ENCODE data around the gene RGL4.

Gene RGL4

GRCh38 chr22:23704829-23705228, 14.0 kb downstream of the RGL4 start:
- Histone ChIP-seq H3K4me1 (ENCODE audit: control insufficient read depth, insufficient read depth, low read length) (no peaks in the 10 kb centered on the region), H3K36me3 (ENCODE audit: control insufficient read depth, insufficient read depth, low read length) (peaks cover 96% of the 10 kb centered on the region), H3K9ac (ENCODE audit: low read depth, low read length) (no peak overlapping the region), H3K27ac (ENCODE audit: low read depth, low read length) (no peak overlapping the region), H3K4me3 (ENCODE audit: low read depth, low read length) (no peak overlapping the region), H3K9me3 (ENCODE audit: control insufficient read depth, insufficient read depth, low read length) (no peaks in the 10 kb centered on the region), H3K27me3 (ENCODE audit: control insufficient read depth, insufficient read depth, low read length) (no peaks in the 10 kb centered on the region)

- Histone ChIP-seq H3K4me3 (ENCODE audit: low read depth, low read length) (no peak overlapping the region), H3K4me1 (ENCODE audit: control insufficient read depth, insufficient read depth, low read length) (no peaks in the 10 kb centered on the region), H3K9me3 (ENCODE audit: control insufficient read depth, insufficient read depth, low read length) (no peaks in the 10 kb centered on the region), H3K9ac (ENCODE audit: low read depth, low read length) (no peak overlapping the region), H3K27me3 (ENCODE audit: control insufficient read depth, insufficient read depth, low read length) (no peaks in the 10 kb centered on the region), H3K36me3 (ENCODE audit: control insufficient read depth, insufficient read depth, low read length) (peaks cover 96% of the 10 kb centered on the region), H3K27ac (ENCODE audit: low read depth, low read length) (no peak overlapping the region)
These were observed 14.5 kb downstream of the RGL4 start for GRCh38 chr22:23705358-23705757.

- H3K27me3 ChIP-seq (ENCODE audit: control insufficient read depth, insufficient read depth, low read length) = no peaks in the 10 kb centered on the region
- no peak overlapping the region for H3K9ac ChIP-seq (ENCODE audit: low read depth, low read length)
- peaks cover 98% of the 10 kb centered on the region for H3K36me3 ChIP-seq (ENCODE audit: control insufficient read depth, insufficient read depth, low read length)
- no peaks in the 10 kb centered on the region for H3K9me3 ChIP-seq (ENCODE audit: control insufficient read depth, insufficient read depth, low read length)
- no peaks in the 10 kb centered on the region for H3K4me1 ChIP-seq (ENCODE audit: control insufficient read depth, insufficient read depth, low read length)
- no peak overlapping the region for H3K27ac ChIP-seq (ENCODE audit: low read depth, low read length)
- H3K4me3 ChIP-seq (ENCODE audit: low read depth, low read length) = no peak overlapping the region
These were observed 17.5 kb downstream of the RGL4 start for GRCh38 chr22:23708270-23708669.

- Histone ChIP-seq H3K27ac (ENCODE audit: low read depth, low read length) (no peak overlapping the region), H3K36me3 (ENCODE audit: control insufficient read depth, insufficient read depth, low read length) (peaks cover 98% of the 10 kb centered on the region)
These were observed 18.3 kb downstream of the RGL4 start for GRCh38 chr22:23709107-23709506.

GRCh38 chr22:23712256-23712655, 21.4 kb downstream of the RGL4 start:
- H3K4me1 ChIP-seq (ENCODE audit: control insufficient read depth, insufficient read depth, low read length) = no peaks in the 10 kb centered on the region
- no peaks in the 10 kb centered on the region for H3K9me3 ChIP-seq (ENCODE audit: control insufficient read depth, insufficient read depth, low read length)
- H3K9ac ChIP-seq (ENCODE audit: low read depth, low read length) = no peak overlapping the region
- H3K36me3 ChIP-seq (ENCODE audit: control insufficient read depth, insufficient read depth, low read length) = peaks cover 77% of the 10 kb centered on the region
- no peaks in the 10 kb centered on the region for H3K27me3 ChIP-seq (ENCODE audit: control insufficient read depth, insufficient read depth, low read length)
- H3K4me3 ChIP-seq (ENCODE audit: low read depth, low read length) = no peak overlapping the region
- no peak overlapping the region for H3K27ac ChIP-seq (ENCODE audit: low read depth, low read length)

More at GRCh38 chr22:23709107-23709506, 18.3 kb downstream of the RGL4 start:
- H3K27me3 ChIP-seq (ENCODE audit: control insufficient read depth, insufficient read depth, low read length) = no peaks in the 10 kb centered on the region
- no peaks in the 10 kb centered on the region for H3K4me1 ChIP-seq (ENCODE audit: control insufficient read depth, insufficient read depth, low read length)
- no peak overlapping the region for H3K4me3 ChIP-seq (ENCODE audit: low read depth, low read length)
- H3K9ac ChIP-seq (ENCODE audit: low read depth, low read length) = no peak overlapping the region
- H3K9me3 ChIP-seq (ENCODE audit: control insufficient read depth, insufficient read depth, low read length) = no peaks in the 10 kb centered on the region

- Histone ChIP-seq H3K4me1 (ENCODE audit: control insufficient read depth, insufficient read depth, low read length) (0 out of 2 replicates have a peak, but pooled peaks cover 3% of the 10 kb centered on the region), H3K4me3 (ENCODE audit: low read depth, low read length) (no peak overlapping the region), H3K9me3 (ENCODE audit: control insufficient read depth, insufficient read depth, low read length) (no peaks in the 10 kb centered on the region), H3K27ac (ENCODE audit: low read depth, low read length) (no peak overlapping the region), H3K36me3 (ENCODE audit: control insufficient read depth, insufficient read depth, low read length) (peaks cover 60% of the 10 kb centered on the region), H3K9ac (ENCODE audit: low read depth, low read length) (no peak overlapping the region), H3K27me3 (ENCODE audit: control insufficient read depth, insufficient read depth, low read length) (no peaks in the 10 kb centered on the region)
These were observed 23.1 kb downstream of the RGL4 start for GRCh38 chr22:23713696-23714595.

GRCh38 chr22:23714596-23715578, 24.1 kb downstream of the RGL4 start:
- no peak overlapping the region for H3K9ac ChIP-seq (ENCODE audit: low read depth, low read length)
- no peaks in the 10 kb centered on the region for H3K27me3 ChIP-seq (ENCODE audit: control insufficient read depth, insufficient read depth, low read length)
- no peak overlapping the region for H3K4me3 ChIP-seq (ENCODE audit: low read depth, low read length)
- no peaks in the 10 kb centered on the region for H3K9me3 ChIP-seq (ENCODE audit: control insufficient read depth, insufficient read depth, low read length)
- H3K4me1 ChIP-seq (ENCODE audit: control insufficient read depth, insufficient read depth, low read length) = 0 out of 2 replicates have a peak, but pooled peaks cover 3% of the 10 kb centered on the region
- peaks cover 51% of the 10 kb centered on the region for H3K36me3 ChIP-seq (ENCODE audit: control insufficient read depth, insufficient read depth, low read length)
- H3K27ac ChIP-seq (ENCODE audit: low read depth, low read length) = no peak overlapping the region

- Histone ChIP-seq H3K36me3 (ENCODE audit: control insufficient read depth, insufficient read depth, low read length) (peaks cover 41% of the 10 kb centered on the region), H3K4me1 (ENCODE audit: control insufficient read depth, insufficient read depth, low read length) (0 out of 2 replicates have a peak, but pooled peaks cover 3% of the 10 kb centered on the region), H3K4me3 (ENCODE audit: low read depth, low read length) (peak overlapping the region; percentile 88), H3K27ac (ENCODE audit: low read depth, low read length) (no peak overlapping the region), H3K9ac (ENCODE audit: low read depth, low read length) (no peak overlapping the region), H3K27me3 (ENCODE audit: control insufficient read depth, insufficient read depth, low read length) (no peaks in the 10 kb centered on the region), H3K9me3 (ENCODE audit: control insufficient read depth, insufficient read depth, low read length) (no peaks in the 10 kb centered on the region)
These were observed 25.1 kb downstream of the RGL4 start for GRCh38 chr22:23715806-23716375.

GRCh38 chr22:23716811-23717801, 26.3 kb downstream of the RGL4 start:
- H3K9ac ChIP-seq (ENCODE audit: low read depth, low read length) = peak overlapping the region; percentile 87
- H3K27ac ChIP-seq (ENCODE audit: low read depth, low read length) = peak overlapping the region; percentile 78
- H3K4me3 ChIP-seq (ENCODE audit: low read depth, low read length) = peak overlapping the region; percentile 88
- no peaks in the 10 kb centered on the region for H3K27me3 ChIP-seq (ENCODE audit: control insufficient read depth, insufficient read depth, low read length)
- peaks cover 29% of the 10 kb centered on the region for H3K36me3 ChIP-seq (ENCODE audit: control insufficient read depth, insufficient read depth, low read length)
- no peaks in the 10 kb centered on the region for H3K9me3 ChIP-seq (ENCODE audit: control insufficient read depth, insufficient read depth, low read length)
- H3K4me1 ChIP-seq (ENCODE audit: control insufficient read depth, insufficient read depth, low read length) = 0 out of 2 replicates have a peak, but pooled peaks cover 3% of the 10 kb centered on the region
